Muscle layer of colon (tissue), 2 donors: ENCODE data around the gene CHML.

Experiments used
- H3K27ac ChIP-seq: one replicate; pipeline ENCODE4 v1.7.0; 2013; ENCODE audit warnings: low read depth, mild to moderate bottlenecking, low read length, moderate library complexity
- H3K27me3 ChIP-seq, 2 donors: one replicate each; pipeline ENCODE4 v1.7.0; 2013; ENCODE audit warnings: low read length in 2 of 2, mild to moderate bottlenecking in 2 of 2; ENCODE audit not compliant: insufficient read depth in 2 of 2, control insufficient read depth in 1 of 2
- H3K36me3 ChIP-seq: one replicate; pipeline ENCODE4 v1.7.0; 2013; ENCODE audit warnings: mild to moderate bottlenecking, low read length; ENCODE audit not compliant: insufficient read depth
- H3K4me1 ChIP-seq: one replicate; pipeline ENCODE4 v1.7.0; 2013; ENCODE audit warnings: mild to moderate bottlenecking, low read length; ENCODE audit not compliant: insufficient read depth
- H3K4me3 ChIP-seq, 2 donors: one replicate each; pipeline ENCODE4 v1.7.0; 2013; ENCODE audit warnings: low read length in 2 of 2, low read depth in 1 of 2, mild to moderate bottlenecking in 1 of 2, moderate library complexity in 1 of 2
- H3K9ac ChIP-seq: one replicate; pipeline ENCODE4 v1.7.0; 2013; ENCODE audit warnings: low read length
- H3K9me3 ChIP-seq: one replicate; pipeline ENCODE4 v1.7.0; 2013; ENCODE audit warnings: mild to moderate bottlenecking, low read length
- donor health status: abdominal sarcoma.
- donor health status: Adenocarcinoma of cecum.

Gene CHML

DNA sequence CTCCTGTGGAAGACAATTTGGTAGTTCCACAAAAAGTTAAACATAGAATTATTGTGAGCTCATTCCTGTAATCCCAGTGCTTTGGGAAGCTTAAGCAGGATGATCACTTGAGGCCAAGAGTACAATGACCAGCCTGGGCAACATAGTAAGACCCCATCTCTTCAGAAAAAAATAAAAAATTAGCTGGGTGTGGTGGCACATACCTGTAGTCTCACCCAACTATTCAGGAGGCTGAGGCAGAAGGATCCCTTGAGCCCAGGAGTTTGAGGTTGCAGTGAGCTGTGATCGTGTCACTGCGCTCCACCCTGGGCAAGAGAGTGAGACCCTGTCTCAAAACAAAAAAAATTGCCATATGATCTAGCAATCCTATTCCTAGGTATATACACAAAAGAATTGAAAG lies 4.1 kb upstream of the CHML start:
- Histone ChIP-seq H3K36me3 (no peaks in the 10 kb centered on the region), H3K9me3 (no peaks in the 10 kb centered on the region), H3K4me1 (peaks cover 4% of the 10 kb centered on the region), H3K9ac (no peak overlapping the region), H3K4me3 (no peak overlapping the region), H3K27ac (no peak overlapping the region), H3K27me3 (no peaks in the 10 kb centered on the region)

DNA sequence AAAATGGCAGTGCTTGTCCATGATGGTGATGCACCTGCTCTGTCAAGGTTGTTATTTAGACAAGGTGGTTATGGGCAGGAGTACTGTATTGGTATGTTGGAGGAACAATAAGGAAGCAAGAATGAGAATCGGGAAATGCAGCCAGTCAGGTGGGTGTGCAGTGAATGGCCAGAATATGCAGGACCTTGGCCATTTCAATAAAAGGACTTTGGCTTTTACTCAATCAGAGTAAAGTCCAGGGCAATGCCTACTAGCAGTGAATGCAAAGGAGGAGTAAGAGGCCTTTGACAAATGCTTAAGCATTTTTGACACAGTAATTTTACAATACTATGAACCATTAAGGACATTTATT lies 2.4 kb upstream of the CHML start:
- no peak overlapping the region for H3K27ac ChIP-seq
- no peaks in the 10 kb centered on the region for H3K9me3 ChIP-seq
- no peaks in the 10 kb centered on the region for H3K36me3 ChIP-seq
- H3K4me3 ChIP-seq: no peak overlapping the region
- H3K4me1 ChIP-seq: peaks cover 19% of the 10 kb centered on the region
- H3K27me3 ChIP-seq: no peaks in the 10 kb centered on the region
- no peak overlapping the region for H3K9ac ChIP-seq

DNA sequence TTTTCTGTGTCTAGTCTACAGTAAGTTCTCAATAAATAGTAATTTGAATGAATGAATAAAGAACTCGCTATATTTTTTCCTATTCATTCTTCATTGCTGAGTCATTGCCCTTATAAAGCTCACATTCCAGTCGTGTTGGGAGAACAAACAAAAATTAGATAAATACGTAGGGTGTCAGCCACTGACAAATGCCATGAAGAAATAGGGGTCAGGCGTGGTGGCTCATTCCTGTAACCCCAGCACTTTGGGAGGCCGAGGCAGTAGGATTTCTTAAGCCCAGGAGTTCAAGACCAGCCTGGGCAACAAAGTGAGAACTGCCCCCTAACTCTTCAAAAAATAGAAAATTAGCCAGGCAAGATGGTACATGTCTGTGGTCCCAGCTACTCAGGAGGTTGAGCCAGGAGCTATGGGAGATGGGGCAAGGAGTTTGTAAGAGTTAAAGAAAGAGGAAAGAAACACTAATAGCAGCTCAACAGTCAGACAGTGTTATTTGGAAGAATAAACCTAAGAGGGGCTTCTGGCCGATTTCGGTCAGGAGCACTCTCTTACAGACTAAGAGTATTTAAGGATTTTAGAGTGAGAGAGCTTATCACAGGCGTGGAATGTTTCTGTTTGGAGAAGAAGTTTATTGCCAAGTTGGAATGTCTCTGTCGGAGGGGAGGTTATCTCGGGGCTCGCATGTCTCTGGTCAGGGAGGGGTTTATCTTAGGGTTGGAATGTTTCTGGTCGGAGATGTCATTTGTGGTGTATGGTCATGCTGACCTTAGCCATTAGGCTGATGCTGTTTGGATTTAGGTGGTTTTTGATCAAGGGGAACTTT lies 1.8 kb upstream of the CHML start:
- Histone ChIP-seq H3K9me3 (no peaks in the 10 kb centered on the region), H3K9ac (no peak overlapping the region), H3K4me1 (peaks cover 20% of the 10 kb centered on the region), H3K27me3 (no peaks in the 10 kb centered on the region), H3K36me3 (no peaks in the 10 kb centered on the region), H3K27ac (no peak overlapping the region), H3K4me3 (no peak overlapping the region)

DNA sequence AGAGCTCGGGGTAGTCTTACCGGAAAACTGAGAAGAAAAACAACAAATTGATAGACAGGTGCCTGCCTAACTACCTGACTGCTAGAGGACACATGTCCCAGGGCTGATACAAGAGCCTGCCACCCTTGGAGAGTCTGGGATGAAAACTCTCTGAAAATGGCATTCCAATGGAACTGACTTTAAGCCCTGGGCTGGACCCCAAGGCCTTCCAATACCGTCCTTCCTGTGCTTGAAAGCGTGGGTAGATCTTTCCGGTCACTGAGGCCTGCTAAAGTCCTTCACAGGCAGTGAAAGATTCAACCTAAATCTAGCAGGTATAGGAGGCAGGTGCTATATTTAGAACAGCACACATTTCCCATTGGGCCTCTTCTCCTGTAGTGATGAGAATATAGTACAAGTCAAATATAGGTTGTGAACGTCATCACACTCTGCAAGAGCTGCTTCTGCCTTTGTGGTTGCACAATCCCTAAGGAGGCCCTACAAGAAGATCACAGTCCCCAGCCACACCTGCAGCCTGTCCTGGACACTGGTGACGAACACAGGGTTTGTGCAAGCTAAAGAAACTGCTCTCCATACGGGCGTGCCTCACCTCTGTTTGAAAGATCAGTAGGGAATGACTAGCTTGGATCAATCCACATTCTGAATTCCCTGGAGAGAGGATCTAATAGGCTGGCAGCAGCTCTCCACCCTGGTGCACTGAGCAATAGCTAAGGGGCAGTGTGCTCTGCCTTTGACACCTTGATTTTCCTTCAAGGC lies 876 bp upstream of the CHML start:
- no peaks in the 10 kb centered on the region for H3K27me3 ChIP-seq
- H3K9me3 ChIP-seq: no peaks in the 10 kb centered on the region
- H3K27ac ChIP-seq: peak overlapping the region; percentile 50
- peak overlapping the region in 1 of 2 donors; percentile 67 for H3K4me3 ChIP-seq
- no peak overlapping the region for H3K9ac ChIP-seq
- no peaks in the 10 kb centered on the region for H3K36me3 ChIP-seq
- H3K4me1 ChIP-seq: peaks cover 20% of the 10 kb centered on the region

DNA sequence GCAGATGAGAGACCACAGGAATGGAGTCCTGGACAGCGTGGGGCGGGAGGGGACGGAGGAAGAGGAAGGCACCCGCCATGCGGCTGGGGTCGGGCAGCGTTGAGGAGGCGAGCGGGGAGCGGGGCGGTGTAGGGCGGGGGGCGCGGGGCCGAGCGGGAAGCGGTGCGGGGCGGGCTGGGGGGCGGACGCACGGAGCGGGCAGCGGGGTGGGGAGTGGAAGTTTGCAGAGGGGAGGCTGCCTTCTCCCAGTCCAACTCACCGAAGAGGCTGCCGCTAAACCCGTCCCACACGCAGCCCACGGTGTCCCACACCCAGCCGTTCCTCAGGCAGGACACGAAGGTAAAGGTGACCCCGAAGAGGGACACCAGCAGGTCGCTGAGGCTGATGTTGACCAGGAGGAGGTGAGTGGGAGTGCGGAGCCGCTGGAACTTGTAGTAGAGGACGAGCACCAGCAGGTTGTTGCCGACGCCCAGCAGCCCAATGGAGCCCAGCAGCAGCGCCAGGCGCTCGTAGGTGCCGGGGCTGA lies 483 bp downstream of the CHML start:
- Histone ChIP-seq H3K9ac (peak overlapping the region; percentile 49), H3K27ac (peak overlapping the region; percentile 76), H3K9me3 (no peaks in the 10 kb centered on the region)

DNA sequence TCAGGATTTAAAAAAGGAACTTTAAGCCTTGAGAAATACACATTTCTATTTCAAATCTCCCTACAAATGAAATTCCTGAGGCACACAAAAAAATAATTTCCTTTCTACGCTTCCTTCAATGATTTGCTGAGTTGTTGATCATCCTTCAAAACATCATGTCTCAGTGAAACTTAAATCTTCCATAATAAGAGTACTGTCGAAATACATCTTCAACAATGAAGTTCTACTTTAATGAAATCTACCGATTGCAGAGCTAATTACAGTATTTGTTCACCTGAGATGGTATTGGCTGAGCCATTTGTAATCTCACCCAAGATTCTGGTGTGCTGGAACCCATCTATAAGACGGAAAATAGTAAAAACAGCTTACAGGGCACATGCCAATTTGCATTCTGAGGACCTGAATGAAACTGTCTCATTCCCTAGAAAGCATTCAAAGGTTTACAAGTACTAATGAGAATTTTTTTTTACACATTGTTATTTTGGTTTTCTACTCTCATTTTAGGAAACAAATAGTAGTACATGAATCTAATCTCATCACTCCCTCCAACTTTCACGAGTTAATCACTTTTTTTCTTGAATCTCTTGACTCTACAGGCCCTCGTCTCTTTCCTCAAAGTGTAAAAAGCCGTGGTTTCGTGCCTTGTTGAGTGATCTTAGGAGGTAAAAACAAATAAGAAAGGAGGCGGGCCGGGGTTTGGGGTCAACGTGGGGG lies 1.1 kb downstream of the CHML start:
- Histone ChIP-seq H3K4me3 (peak overlapping the region; percentile 85 to 86), H3K4me1 (peaks cover 20% of the 10 kb centered on the region), H3K9me3 (no peaks in the 10 kb centered on the region), H3K36me3 (peaks cover 5% of the 10 kb centered on the region), H3K9ac (peak overlapping the region; percentile 49), H3K27ac (peak overlapping the region; percentile 60), H3K27me3 (no peaks in the 10 kb centered on the region)

More for the DNA sequence above, 483 bp downstream of the CHML start:
- Histone ChIP-seq H3K36me3 (peaks cover 5% of the 10 kb centered on the region), H3K4me3 (peak overlapping the region; percentile 85 to 86), H3K4me1 (peaks cover 20% of the 10 kb centered on the region), H3K27me3 (no peaks in the 10 kb centered on the region)

DNA sequence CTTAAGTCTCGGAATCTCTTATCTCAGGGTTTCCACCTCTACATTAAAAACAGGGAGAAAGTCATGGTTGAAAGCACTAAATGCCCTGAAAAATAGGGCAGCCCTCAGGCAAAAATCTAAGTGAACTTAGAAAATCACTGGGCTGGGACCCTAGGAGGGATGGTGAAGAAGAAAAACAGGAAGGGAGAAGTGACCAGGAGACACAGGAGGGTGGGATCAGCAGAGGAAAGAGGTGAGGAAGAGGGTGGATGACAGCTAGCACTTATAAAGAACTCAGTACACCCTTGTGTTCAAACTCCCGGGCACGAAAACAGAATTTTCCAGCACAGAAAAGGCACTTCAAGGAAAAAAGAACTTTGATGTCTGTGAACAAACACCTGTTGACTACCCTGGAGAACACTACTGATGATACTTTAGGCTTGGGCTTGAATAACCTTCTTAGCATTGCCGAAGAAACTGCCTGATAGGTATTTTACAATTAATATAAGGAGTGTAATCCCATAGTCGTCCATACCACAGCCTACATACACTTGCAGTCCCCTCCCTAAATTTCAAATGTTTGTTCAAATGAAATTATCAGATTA lies 2.0 kb downstream of the CHML start:
- Histone ChIP-seq H3K4me3 (no peak overlapping the region), H3K9ac (no peak overlapping the region), H3K27ac (no peak overlapping the region), H3K4me1 (peaks cover 20% of the 10 kb centered on the region), H3K27me3 (no peaks in the 10 kb centered on the region), H3K36me3 (peaks cover 5% of the 10 kb centered on the region), H3K9me3 (no peaks in the 10 kb centered on the region)

DNA sequence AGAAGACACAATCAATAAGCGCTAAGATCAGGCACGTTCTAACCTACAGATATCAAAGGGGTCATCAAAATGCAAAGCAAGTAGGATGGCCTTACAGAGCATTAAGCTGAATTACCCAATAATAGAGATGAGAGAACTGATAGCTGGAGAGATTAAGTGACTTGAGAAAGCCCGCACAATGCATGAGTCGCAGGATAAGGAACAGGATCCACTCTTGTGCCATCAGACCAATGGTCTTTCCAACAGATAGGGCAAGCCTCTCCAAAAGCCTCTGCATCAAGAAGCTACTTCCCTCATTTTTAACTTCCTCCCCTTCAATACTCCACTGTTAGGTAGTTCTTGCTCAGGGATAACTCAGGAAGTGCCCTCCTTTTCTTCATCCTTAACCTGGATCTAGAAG lies 2.6 kb downstream of the CHML start:
- H3K4me3 ChIP-seq: no peak overlapping the region
- no peaks in the 10 kb centered on the region for H3K27me3 ChIP-seq
- peaks cover 5% of the 10 kb centered on the region for H3K36me3 ChIP-seq
- H3K9me3 ChIP-seq: no peaks in the 10 kb centered on the region
- H3K27ac ChIP-seq: no peak overlapping the region
- H3K9ac ChIP-seq: no peak overlapping the region
- H3K4me1 ChIP-seq: peaks cover 20% of the 10 kb centered on the region

DNA sequence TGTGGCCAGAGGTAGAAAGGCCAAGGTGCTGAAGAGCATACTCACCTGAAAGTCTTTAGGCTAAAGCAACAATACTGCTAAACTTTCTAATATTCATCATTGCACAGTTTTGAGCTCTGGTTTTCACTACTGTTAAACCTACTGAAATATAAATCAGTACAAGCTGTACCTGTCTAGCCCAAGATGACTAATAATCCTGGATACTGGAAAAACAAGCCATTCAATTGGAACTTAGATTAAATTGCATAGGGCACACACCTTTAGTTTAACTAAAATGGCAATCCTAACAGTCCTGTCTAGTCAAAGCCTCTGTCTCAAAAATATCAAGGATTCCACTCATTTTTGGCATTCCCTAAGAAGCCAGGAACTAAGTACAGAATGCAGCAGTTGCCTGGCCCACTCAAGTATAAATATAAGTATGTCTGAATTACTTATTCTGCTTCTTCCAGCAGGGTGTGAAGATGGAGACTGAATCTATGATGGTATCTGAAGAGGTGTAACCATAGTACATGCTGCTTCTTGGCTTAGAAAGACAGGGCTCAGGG lies 3.1 kb downstream of the CHML start:
- no peak overlapping the region for H3K4me3 ChIP-seq
- H3K36me3 ChIP-seq: peaks cover 5% of the 10 kb centered on the region
- peaks cover 20% of the 10 kb centered on the region for H3K4me1 ChIP-seq
- H3K9me3 ChIP-seq: no peaks in the 10 kb centered on the region
- no peak overlapping the region for H3K9ac ChIP-seq
- H3K27ac ChIP-seq: no peak overlapping the region
- no peaks in the 10 kb centered on the region for H3K27me3 ChIP-seq

DNA sequence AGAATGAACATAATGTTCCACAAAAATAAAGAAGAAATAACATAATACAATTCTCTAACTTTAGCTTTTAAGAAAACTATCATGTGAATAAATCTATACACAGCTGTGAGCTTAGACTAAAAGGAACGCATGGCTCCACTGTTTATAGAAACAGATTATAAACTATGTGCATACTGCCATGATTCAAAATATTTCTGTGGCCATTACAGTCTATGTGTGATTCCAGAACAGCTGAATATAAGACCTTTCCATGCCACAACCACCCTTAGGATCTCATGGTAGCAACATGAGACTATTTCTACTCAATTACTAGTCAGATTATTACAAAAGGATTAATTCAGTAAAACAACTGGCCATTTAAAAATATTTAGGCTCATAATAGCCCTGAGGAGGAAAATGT lies 3.9 kb downstream of the CHML start:
- no peak overlapping the region for H3K4me3 ChIP-seq

More for the DNA sequence above, 3.9 kb downstream of the CHML start:
- H3K27me3 ChIP-seq: no peaks in the 10 kb centered on the region
- H3K9ac ChIP-seq: no peak overlapping the region
- H3K27ac ChIP-seq: no peak overlapping the region
- H3K9me3 ChIP-seq: no peaks in the 10 kb centered on the region
- H3K36me3 ChIP-seq: peaks cover 5% of the 10 kb centered on the region
- H3K4me1 ChIP-seq: peaks cover 20% of the 10 kb centered on the region
